Ovary (tissue), 3 donors: ENCODE results near the gene KRT80.

Experiments used
- EP300 ChIP-seq: sonication (generic); formaldehyde crosslinking; IDR thresholded peaks from one replicate; pipeline ENCODE4 v1.6.1; 2017; ENCODE audit warnings: antibody characterized with exemption
- TF ChIP-seq, protein P1 (sequence below), 3 donors: fragments of 450-650 bp in 2 of 3; fragments of 200-600 bp in 1 of 3; IDR thresholded peaks; one replicate each; pipeline versions ENCODE4 v1.5.1 to v1.8.0; 2016 to 2022; ENCODE audit warnings: antibody characterized with exemption in 3 of 3, mild to moderate bottlenecking in 1 of 3
- donor health status: DM: no; HTN: no; CAD: no.

DNA sequence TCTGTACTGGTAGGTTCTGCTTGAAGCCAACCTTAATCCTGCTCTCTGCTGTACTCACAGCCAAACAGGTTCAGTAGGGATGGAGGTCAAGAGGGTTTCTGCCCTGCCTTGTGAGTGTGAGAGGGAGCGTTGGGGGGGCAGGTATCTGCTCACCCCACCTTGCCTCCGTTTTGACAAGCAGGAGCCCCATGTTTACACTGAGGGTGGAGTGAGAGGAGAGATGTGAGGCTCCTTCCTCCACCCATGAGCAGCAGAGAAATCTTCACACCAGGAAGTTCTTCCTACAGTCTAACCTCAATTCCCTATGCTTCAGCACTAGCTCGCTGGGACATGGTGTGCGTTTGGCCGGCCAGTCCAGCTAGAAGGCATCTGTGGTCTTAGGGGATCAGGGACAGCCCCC is 4.2 kb downstream of the KRT80 start:
- TF ChIP-seq, protein P1, sequence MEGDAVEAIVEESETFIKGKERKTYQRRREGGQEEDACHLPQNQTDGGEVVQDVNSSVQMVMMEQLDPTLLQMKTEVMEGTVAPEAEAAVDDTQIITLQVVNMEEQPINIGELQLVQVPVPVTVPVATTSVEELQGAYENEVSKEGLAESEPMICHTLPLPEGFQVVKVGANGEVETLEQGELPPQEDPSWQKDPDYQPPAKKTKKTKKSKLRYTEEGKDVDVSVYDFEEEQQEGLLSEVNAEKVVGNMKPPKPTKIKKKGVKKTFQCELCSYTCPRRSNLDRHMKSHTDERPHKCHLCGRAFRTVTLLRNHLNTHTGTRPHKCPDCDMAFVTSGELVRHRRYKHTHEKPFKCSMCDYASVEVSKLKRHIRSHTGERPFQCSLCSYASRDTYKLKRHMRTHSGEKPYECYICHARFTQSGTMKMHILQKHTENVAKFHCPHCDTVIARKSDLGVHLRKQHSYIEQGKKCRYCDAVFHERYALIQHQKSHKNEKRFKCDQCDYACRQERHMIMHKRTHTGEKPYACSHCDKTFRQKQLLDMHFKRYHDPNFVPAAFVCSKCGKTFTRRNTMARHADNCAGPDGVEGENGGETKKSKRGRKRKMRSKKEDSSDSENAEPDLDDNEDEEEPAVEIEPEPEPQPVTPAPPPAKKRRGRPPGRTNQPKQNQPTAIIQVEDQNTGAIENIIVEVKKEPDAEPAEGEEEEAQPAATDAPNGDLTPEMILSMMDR (IDR thresholded peaks at IDR 0.05), result no peak
- no peak for TF ChIP-seq EP300
